Measurements from ENCODE around the gene MGLL.

DNA sequence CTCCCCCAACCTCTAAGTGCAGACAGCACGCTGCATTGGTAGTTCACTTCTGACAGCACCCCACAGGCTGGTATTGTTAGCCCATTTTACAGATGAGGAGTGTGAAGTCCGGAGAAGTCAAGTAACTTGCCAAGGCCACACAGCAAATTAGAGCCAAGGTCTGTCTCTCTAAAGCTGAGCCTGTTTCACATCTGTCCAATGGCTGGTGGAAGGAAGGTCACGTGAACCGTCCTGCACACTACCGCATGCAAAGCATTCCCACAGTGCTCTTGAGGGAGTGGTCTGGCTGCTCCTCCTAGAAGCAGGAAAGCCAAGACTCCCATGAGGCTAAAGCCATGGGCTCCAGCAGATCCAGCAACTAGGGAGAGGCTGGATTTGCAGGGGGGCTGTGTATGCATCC lies 50.0 kb downstream of the MGLL start:
- TF ChIP-seq, protein P1, sequence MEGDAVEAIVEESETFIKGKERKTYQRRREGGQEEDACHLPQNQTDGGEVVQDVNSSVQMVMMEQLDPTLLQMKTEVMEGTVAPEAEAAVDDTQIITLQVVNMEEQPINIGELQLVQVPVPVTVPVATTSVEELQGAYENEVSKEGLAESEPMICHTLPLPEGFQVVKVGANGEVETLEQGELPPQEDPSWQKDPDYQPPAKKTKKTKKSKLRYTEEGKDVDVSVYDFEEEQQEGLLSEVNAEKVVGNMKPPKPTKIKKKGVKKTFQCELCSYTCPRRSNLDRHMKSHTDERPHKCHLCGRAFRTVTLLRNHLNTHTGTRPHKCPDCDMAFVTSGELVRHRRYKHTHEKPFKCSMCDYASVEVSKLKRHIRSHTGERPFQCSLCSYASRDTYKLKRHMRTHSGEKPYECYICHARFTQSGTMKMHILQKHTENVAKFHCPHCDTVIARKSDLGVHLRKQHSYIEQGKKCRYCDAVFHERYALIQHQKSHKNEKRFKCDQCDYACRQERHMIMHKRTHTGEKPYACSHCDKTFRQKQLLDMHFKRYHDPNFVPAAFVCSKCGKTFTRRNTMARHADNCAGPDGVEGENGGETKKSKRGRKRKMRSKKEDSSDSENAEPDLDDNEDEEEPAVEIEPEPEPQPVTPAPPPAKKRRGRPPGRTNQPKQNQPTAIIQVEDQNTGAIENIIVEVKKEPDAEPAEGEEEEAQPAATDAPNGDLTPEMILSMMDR (conservative IDR thresholded peaks at IDR 0.05 in 1 of 2, IDR thresholded peaks at IDR 0.05 in 1 of 2; ENCODE audit: extremely low read depth in 1 of 2, insufficient read depth in 1 of 2, low read depth in 1 of 2, low read length in 2 of 2): no peak
- no peak for TF ChIP-seq EZH2 (IDR thresholded peaks at IDR 0.05; ENCODE audit: borderline replicate concordance, low read length)
